SK-MEL-5 (cell line): Measurements from ENCODE around the gene PGBD2. TPM values are rescaled to one million over a fixed set of nuclear protein-coding genes. Genes with fewer than 3 reads are reported as not detected.
"Not testable (repeated sequence)": the region's sequence is repeated elsewhere in the genome, so short reads cannot be mapped to it uniquely, and the experiment has no call there.

Experiments used
- DNase-seq: peaks from one replicate; pipeline ENCODE4 v3.0.0-alpha.2; 2016; ENCODE audit warnings: low read depth, low spot score
- in situ Hi-C: cut with HindIII; loops from 2 replicates; pipeline ENCODE4 v1.10.0; 2016; ENCODE audit warnings: low sequenced_read_pairs, high pct_unique_total_duplicates, low pct_unique_long_range_greater_than_20kb
- total RNA-seq: library from RNA; depleted of rRNA; stranded (reverse); fragments of >200 nt; shearing (Covaris generic); gene quantifications from 2 replicates; pipeline ENCODE4 v1.2.3, GENCODE V29; 2014

Gene PGBD2
- total RNA-seq, 1 experiment from 2014 or later, result 6.6 TPM

DNA sequence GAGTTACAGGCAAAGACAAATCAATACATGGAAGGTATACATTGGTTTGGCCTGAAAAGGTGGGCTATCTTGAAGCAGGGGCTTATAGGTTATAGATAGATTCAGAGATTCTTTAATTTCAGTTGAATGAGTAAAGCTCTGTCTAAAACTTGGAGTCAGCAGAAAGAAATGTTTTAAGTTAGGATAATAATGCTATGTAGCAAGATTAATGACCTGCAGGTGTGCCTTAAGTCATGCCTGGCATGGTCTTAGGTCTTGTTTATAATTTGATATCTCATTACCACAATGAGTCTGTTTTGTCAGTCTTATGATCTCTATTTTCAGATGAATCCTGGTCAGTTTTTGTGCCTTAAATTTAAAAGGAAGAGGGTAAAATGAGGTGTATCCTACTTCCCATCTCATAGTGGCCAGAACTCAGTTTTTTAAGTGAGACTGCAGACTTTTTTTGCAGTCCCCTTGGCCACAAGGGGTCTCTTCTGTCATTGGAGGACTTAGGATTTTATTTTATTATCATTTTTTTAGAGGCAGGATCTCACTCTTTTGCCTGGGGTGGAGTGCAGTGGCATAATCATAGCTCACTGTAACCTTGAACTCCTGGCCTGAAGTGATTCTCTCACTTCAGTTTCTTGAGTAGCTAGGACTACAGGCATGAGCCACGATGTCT lies 21.3 kb upstream of the PGBD2 start:
- in situ Hi-C loops, result no loop called here
- no peak for DNase-seq

DNA sequence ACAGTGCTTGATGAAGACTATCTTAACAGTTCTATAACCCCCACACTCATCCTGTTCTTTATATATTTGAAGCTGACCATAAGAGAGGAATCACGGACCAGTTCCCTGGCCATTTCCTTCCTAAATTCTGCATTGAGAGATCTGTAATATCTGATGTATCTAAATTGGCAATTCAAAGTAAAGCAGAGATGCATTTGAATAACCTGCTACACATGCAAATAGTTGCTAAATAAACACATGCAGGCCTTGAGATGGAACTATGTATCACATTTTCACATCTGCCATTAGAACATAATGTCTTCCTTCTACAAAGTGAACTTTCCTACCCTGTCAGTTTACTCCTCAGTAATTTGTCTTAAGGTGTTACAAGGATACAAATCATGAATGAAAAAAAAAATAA lies 20.4 kb upstream of the PGBD2 start:
- DNase-seq, result no peak
- in situ Hi-C loops, result no loop called here

DNA sequence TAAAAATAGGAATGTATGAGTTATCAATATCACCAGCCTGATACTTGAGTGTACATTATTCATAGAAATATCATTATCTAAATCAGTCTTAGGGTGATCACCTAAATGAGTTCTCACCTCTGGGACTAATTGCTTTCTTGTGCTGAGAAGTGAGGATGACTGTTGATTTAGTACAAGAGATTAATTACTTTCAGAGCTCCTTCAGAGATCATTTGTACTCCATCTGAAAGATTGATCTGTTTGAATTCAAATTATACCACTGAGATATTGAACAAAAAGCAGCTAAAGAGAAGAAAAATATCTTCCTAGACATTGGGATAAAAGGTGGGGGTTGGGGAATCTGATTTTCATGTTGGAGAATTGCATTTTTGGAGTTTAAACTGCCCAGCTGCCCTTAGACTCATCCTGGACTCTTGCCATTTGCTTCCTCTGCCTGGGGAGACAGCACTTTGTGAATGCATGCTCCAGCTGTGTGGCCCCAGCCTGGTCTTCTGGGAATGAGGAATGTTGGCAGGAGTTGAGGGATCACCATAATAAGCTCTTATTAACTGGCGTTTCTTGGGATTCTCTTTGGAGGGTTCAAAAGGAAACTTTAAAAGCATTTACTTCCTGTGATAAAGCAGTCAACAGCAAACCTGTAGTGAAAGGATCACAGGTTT lies 19.7 kb upstream of the PGBD2 start:
- no peak for DNase-seq
- in situ Hi-C loops, result no loop called here

DNA sequence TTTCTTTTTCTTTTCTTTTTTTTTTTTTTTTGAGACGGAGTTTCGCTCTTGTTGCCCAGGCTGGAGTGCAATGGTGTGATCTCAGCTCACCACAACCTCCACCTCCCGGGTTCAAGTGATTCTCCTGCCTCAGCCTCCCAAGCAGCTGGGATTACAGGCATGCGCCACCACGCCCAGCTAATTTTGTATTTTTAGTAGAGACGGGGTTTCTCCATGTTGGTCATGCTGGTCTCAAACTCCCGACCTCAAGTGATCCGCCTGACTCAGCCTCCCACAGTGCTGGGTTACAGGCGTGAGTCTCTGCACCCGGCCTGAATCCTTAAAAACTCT lies 16.2 kb upstream of the PGBD2 start:
- DNase-seq, in situ Hi-C loops: not testable (repeated sequence)

DNA sequence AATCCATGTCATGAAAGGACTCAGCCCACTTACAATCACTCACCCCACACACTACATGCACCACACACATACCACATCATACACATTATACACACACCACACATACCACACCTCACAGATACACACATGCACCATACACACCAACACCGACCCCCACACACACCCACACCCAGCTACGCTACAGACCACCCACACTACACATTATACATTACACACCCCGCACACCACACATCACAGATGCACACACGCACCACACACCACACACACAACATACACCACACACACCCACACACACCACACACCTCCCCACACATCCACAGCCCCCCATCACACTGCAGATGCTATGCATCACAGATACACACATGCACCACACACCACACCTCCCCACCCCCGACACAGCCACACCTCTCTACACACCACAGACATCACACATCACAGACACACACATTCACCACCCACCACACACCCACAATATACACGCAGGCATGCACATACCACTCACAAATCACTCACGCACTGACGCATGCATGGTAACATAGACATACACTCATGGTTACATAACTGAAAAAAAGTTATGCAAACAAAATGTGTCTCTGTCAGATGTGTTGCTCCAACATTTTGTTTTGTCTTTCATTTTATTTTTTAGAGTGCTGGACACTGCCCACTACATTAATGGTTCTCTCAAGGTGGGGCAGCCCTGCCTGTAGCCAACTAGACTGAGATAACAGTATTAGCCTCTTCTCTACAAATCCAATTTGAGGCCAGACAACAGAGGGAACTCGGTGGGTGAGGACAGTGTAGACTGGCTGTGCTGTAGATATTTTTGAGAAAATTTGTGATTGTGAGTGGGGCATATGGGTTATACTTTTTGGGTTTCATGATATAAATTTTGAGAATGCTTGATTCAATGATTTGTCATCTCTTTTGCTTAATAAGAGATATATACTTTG lies 15.2 kb upstream of the PGBD2 start:
- no peak for DNase-seq
- in situ Hi-C loops, result no loop called here

DNA sequence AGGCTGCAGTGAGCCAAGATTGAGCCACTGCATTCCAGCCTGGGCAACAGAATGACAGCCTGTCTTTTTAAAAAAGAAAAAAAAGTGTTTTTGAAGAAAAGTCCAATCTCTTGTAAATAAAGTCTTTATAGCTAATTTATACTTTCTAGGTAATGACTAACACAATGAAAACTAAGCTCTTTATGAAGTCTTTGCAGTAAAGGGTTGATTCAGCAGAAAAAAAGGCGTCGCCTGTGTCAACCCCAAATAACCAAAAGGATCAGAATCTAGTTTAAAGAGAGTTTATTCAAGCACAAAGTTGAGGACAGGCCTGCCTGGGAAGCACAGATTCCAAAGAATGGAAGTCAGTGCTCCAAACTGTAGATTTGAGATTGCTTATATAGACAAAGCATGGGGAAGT lies 14.3 kb upstream of the PGBD2 start:
- in situ Hi-C loops, result no loop called here
- no peak for DNase-seq

DNA sequence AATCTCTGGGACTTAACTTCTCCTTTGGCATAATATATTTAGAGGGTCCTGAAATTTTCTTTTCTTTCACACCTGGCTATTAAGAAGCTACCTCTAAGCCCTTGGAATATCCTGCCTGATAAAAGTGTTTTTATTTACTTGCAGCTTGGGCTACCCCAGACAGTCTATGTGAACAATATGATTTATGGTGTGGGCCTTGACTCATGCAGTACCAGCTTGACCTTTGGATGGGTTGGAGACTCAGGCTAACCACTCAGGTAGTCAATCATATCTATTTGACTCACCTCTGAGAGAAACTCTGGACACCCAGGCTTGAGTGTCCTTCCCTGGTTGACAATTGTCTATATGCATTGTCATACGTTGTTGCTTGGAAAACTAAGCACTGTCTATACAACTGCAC lies 13.4 kb upstream of the PGBD2 start:
- in situ Hi-C loops, result no loop called here
- DNase-seq, result no peak

DNA sequence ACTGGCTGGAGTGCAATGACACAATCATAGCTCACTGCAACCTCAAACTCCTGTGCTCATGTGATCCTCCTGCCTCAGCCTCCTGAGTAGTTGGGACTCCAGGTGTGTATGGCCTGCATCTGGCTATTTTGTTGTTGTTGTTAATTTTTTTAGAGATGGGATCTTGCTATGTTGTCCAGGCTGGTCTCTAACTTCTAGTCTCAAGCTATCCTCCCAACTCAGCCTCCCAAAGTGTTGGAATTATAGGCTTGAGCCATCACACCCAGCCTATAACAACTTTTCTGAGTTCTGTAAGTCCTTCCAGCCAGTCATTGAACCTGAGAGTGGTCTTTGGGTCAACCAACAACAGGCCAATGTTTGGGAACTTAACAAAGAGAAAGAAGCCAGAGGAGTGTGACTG lies 11.2 kb upstream of the PGBD2 start:
- DNase-seq, result no peak
- in situ Hi-C loops, result no loop called here

DNA sequence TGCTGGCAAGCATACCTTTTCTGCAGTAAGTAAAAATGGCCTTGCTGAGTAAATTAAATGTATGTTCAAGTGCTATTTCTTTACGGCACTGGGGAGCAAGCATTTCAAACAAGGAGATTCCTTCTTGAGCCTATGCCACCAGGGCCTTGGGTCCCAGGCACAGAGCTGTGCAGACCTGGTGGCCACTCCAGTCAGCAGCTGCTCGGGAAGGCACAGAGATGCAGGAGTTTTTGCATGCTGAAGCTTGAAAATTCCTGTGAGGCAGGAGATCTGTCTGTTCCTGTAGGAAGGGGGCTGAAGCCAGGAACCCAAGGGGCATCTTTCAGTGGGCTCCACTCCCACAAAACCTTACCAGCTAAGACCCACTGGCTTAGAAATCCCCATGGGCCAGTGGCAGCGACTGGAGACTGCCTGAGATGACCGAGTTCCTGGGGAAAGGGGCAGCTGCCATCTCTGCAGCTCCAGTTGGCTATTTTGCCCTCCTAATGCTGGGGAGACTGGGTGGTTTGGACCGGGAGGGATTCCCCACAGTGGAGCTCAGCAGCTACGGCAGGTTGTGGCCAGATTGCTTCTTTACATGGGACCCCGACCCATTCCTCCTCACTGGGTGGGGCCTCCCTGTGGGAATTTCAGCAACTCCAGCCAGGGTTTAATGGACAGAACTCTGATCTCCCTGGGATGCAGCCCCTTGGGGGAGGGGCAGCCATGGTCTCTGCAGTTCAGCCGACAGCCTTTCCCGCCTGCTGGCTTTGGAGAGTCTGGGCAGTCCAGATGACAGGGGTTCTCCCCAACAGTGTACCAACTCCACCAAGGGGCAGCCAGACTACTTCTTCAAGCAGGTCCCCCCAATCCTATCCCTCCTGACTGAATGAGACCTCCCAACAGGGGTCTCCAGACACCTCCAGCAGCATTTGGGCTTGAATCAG lies 8.4 kb upstream of the PGBD2 start:
- DNase-seq, result no peak
- in situ Hi-C loops, result no loop called here

DNA sequence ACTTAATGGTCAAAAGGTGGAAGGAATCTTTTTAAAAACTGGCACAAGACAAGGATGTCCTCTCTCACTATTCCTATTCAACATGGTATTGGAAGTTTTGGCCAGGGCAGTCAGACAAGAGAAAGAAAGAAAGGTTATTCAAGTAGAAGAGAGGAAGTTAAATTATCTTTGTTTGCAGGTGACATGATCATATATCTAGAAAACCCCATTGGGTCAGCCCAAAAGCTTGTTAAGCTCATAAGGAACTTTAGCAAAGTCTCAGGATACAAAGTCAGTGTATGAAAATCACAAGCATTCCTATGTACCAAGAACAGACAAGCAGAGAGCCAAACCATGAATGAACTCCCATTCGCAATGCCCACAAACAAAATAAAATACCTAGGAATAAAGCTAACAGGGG lies 5.4 kb upstream of the PGBD2 start:
- DNase-seq, result no peak
- in situ Hi-C loops, result no loop called here

DNA sequence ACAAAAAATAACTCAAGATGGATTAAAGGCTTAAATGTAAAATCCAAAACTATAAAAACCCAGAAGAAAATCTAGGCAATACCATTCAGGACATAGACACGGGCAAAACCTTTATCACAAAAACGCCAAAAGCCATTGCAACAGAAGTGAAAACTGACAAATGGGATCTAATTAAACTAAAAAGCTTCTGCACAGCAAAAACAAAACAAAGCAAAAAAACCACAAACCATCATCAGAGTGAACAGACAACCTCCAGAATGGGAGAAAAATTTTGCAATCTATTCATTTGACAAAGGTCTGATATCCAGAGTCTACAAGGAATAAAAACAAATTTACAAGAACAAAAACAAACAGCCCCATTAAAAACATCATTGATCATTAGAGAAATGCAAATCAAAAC lies 4.5 kb upstream of the PGBD2 start:
- no peak for DNase-seq
- in situ Hi-C loops, result no loop called here

DNA sequence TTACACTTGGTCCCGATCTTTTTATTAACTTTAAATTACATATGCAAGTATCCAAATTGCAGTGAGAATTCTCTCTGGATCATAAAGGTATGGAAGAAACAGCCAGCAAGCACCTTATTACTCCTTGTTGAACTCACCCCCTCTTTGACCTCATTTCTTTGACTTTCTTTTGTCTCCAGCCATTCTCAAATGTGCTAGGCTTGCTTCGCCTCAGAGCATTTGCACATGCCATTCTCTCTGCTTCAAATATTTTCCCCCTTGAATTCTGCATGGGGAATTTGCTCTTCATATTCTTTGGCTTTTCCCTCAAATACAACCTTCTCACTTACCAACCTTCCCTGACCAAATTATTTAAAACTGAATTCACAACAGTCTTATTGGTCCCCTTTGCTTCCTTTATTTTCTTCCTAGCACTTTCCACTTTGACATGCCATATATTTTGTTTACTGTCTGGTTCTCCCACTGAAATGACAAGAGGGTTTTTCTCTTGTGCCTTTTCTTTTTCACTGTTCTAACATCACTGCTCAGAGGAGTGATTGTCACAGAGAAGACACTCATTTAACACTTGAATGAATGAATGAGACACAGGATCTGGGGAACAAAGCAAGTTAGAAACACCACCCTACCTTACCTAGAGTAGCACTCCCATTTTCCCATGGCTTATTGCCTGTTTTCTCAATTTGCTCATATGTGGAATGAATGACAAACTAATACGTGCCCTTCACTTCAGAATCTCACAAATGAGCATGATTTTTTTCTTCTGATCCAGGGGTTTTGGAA lies 1.4 kb upstream of the PGBD2 start:
- in situ Hi-C loops, result no loop called here
- DNase-seq, result no peak

DNA sequence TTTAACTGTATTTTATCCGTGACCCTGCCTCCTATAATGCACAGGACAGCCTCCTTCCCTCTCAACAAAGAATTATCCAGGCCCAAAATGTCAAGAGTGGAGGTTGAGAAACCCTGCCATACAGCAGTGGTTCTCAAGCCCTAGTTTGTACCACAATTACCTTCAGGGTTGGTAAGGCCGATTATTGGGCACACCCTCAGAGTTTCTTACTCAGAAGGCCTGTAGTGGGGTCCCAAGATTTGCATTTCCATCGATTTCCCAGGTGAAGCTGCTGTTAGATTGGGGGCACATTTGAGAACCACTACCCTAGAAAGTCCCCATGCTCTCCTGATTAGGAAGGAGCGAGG lies 400 bp upstream of the PGBD2 start:
- DNase-seq, result no peak
- in situ Hi-C loops, result no loop called here

DNA sequence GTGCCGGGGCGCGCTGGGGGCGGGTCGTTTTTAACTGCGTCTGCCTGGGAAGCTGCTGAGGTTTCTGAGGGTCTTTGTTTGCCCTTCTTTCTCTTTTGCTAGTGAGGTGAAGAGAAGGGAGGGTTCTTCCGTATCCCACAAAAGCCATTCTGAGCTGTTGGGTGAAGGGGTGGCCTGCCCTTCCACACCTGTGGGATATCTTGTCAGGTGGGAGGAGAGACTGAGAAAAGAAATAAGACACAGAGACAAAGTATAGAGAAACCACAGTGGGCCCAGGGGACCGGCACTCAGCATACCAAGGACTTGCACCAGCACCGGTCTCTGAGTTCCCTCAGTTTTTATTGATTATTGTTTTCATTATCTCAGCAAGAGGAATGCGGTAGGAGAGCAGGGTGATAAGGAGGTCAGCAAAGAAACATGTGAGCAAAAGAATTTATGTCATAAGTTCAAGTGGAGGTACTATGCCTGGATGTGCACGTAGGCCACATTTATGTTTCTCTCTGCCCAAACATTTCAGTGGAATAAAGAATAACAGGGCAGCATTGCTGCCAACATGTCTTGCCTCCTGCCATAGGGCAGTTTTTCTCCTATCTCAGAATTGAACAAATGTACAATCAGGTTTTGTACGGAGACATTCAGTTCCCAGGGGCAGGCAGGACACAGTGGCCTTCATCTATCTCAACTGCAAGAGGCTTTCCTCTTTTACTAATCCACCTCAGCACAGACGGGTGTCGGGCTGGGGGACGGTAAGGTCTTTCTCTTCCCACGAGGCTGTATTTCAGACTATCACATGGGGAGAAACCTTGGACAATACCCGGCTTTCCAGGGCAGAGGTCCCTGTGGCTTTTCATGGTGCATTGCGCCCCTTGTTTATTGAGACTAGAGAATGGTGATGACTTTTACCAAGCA lies 972 bp downstream of the PGBD2 start:
- in situ Hi-C loops, result no loop called here
- DNase-seq, result no peak

DNA sequence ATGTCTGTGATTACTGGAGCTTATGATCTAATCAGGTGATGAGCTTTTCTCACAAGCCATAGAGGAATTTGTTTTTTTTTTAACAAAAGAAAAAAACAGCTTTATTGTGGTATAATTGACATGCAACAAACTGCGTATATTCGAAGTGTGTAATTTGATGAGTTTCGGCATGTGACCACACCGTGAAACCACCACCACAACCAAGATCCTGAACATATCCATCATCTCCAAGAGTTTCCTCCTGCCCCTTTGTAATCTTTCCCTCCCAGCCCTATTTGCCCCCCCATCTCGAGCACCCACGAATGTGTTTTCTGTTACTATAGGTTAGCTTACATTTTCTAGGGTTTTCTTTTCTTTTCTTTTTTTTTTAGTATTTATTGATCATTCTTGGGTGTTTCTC lies 4.7 kb downstream of the PGBD2 start:
- no peak for DNase-seq
- in situ Hi-C loops, result no loop called here

DNA sequence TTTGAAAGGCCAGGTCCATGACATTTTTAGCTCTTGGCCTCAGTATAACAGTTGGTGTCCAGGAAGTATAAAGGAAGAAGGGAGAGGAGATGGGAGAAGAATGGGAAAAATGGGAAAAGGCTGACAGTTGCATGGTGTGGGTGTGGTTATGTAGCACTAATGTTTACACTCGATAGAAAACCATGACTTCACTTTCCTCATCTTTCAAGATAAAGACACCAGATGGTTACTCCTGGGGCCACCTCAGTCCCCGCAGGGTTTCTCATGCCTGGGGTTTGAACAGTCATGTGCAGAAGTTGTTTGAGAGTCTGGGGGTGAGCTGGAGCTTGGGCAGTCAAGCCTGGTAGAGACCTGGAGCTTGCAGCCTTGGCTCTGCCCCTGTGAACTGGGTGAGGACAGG lies 7.9 kb downstream of the PGBD2 start:
- no peak for DNase-seq

More for the DNA sequence above, 7.9 kb downstream of the PGBD2 start:
- in situ Hi-C loops, result no loop called here
